SK-N-DZ (cell line): ENCODE measurements around the gene ATG16L1.
A peak's percentile ranks its signal among the peaks of the same experiment; 100 is the strongest.

ENCODE experiments used
- DNase-seq: peaks from one replicate; pipeline ENCODE4 v3.0.0-alpha.2; 2015; ENCODE audit warnings: low spot score

Gene ATG16L1

GRCh38 chr2:233226511-233227031 is 24.9 kb upstream of the ATG16L1 start:
- DNase-seq, result no peak

GRCh38 chr2:233227346-233227978 is 24.0 kb upstream of the ATG16L1 start:
- no peak for DNase-seq

GRCh38 chr2:233228376-233228775 is 23.1 kb upstream of the ATG16L1 start:
- no peak for DNase-seq

GRCh38 chr2:233233618-233234230 is 17.7 kb upstream of the ATG16L1 start:
- DNase-seq, result no peak

GRCh38 chr2:233234264-233234663 is 17.2 kb upstream of the ATG16L1 start:
- no peak for DNase-seq

GRCh38 chr2:233234996-233235395 is 16.5 kb upstream of the ATG16L1 start:
- DNase-seq, result no peak

GRCh38 chr2:233235977-233236376 is 15.5 kb upstream of the ATG16L1 start:
- no peak for DNase-seq

- DNase-seq, result no peak
Observed at GRCh38 chr2:233236820-233237589, 14.5 kb upstream of the ATG16L1 start.

- DNase-seq, result no peak
Observed at GRCh38 chr2:233240897-233241296, 10.6 kb upstream of the ATG16L1 start.

- DNase-seq, result no peak
Observed at GRCh38 chr2:233241803-233242202, 9.7 kb upstream of the ATG16L1 start.

GRCh38 chr2:233242231-233242927 is 9.1 kb upstream of the ATG16L1 start:
- DNase-seq, result no peak

GRCh38 chr2:233243348-233243747 is 8.1 kb upstream of the ATG16L1 start:
- no peak for DNase-seq

GRCh38 chr2:233244818-233245217 is 6.7 kb upstream of the ATG16L1 start:
- DNase-seq, result no peak

GRCh38 chr2:233245406-233245805 is 6.1 kb upstream of the ATG16L1 start:
- no peak for DNase-seq

- DNase-seq, result no peak
Observed at GRCh38 chr2:233247116-233247515, 4.4 kb upstream of the ATG16L1 start.

GRCh38 chr2:233247744-233248143 is 3.7 kb upstream of the ATG16L1 start:
- no peak for DNase-seq

- DNase-seq, result no peak
Observed at GRCh38 chr2:233248999-233249398, 2.5 kb upstream of the ATG16L1 start.

GRCh38 chr2:233250568-233250967 is 905 bp upstream of the ATG16L1 start:
- DNase-seq, result no peak

GRCh38 chr2:233250985-233251305 is 528 bp upstream of the ATG16L1 start:
- no peak for DNase-seq

- DNase-seq, result peak; percentile 8
Observed at GRCh38 chr2:233252227-233252626, 754 bp downstream of the ATG16L1 start.

- DNase-seq, result no peak
Observed at GRCh38 chr2:233255151-233255550, 3.7 kb downstream of the ATG16L1 start.

- DNase-seq, result no peak
Observed at GRCh38 chr2:233256048-233256447, 4.6 kb downstream of the ATG16L1 start.
